ENCODE results near the gene SOX3.

- TF ChIP-seq EZH2 (IDR thresholded peaks at IDR 0.05; ENCODE audit: borderline replicate concordance, low read depth, low read length, poor library complexity, severe bottlenecking) = no peak
- no peak for TF ChIP-seq CTCF (conservative IDR thresholded peaks at IDR 0.05; ENCODE audit: low read depth, low read length)
Observed at GRCh38 chrX:140480765-140481164, 24.1 kb downstream of the SOX3 start.
